HG03342 (cell line): ENCODE results near the gene HS3ST6.
"Not testable (repeated sequence)": the region's sequence is repeated elsewhere in the genome, so short reads cannot be mapped to it uniquely, and the experiment has no call there.

Experiments used
- ATAC-seq: cut with Tn5 transposase; IDR thresholded peaks from one replicate; pipeline ENCODE4 v1.9.1; 2021; ENCODE audit warnings: mild to moderate bottlenecking, moderate library complexity; ENCODE audit not compliant: unreplicated experiment

Gene HS3ST6

DNA sequence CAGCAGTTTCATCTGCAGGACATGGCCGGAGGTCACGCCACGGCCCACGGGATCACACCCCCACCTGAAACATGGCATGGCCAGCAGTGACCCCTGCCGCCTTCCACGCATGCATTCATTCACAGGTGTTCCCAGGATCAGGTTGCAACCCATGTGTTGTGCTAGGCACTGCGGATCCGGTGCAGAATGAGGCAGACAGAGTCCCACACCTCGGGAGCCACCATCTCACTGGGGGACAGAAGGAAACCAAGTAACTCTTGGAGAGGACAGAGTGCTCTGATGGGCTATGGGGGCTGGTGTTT is 29.1 kb upstream of the HS3ST6 start:
- no peak for ATAC-seq

DNA sequence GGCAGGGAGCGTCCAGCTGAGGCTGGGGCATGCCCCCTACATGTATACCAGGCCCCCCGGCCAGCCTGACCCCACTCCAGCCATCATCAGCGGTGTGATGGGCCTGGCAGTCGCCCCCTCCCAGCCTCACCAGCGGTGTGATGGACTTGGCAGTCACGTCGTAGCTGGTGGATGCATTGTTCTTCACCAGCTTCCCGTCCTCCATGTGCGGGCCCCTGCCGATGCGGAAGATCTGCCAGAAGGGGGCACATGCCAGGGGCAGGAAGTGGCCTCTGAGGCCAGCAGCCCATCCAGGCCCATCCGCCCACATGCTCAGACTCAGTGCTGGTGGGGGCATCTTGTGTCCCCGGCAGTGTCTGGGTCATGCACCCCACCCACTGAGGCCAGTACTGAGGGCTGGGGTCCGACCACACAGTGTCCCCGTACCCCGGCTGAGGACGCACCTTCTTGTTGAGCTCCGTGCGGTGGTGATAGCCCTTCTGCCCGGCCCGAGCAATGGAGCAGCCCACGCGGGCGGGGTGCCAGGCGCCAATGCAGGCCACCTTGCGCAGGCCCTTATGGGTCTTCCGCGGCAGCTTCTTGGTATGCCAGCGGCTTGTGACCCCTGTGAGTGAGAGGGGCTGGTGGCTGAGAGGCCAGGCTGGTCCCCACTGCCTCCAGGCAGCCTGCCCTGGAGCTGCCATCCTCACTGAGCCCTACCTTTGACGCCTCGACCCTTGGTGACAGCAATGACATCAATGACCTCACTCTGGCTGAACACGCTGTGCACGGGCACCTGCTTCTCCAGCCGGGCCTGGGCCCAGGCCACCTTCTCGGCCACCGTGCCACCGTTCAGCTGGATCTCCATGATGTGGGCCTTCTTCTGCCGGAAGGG is 28.5 kb upstream of the HS3ST6 start:
- no peak for ATAC-seq

DNA sequence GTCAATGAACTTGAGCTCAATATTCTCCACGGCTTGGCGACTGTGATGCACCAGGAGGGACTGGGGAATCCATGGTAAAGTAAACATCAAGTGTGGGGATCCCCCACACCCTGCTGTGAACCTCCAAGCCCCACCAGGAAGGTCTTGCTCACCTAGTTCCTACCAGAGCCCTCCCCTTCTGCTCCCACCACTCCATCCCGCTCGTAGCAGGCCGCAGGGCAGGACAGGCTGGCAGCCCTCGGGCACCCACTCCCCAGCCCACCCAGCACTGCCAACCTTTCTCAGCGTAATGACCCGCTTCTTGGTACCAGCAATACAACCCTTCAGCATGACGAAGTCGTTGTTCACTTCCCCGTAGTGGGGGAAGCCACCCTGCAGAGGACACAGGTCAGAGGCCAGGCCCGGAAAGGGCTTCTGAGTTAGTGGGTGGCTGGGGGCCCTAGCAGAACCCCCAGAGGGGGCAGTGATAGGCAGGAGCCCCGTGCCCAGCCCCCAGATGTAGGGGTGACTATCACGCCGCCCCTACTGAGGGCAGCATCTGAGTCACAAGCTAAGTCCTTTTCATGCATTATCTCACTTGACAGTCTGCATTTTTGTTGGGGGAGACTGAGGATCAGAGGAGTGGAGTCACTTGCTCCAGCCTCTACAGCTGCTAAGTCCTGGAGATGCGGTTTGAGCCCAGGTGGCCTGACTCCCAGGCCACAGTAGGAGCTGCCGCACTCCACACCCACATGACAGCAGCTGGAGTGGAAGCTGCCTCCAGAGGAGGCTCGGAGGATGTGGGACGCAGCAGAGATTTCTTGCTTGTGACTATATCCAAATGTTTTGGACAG is 27.6 kb upstream of the HS3ST6 start:
- no peak for ATAC-seq

- ATAC-seq = no peak
These were observed 26.5 kb upstream of the HS3ST6 start for GRCh38 chr16:1944612-1945199.

GRCh38 chr16:1942810-1943726 is 24.9 kb upstream of the HS3ST6 start, which contains the start of gene MSRB1:
TSS of gene MSRB1 (minus strand) at chr16:1943199. CDS start at chr16:1943156, 43 bp downstream.
- ATAC-seq = peak; percentile 89

- no peak for ATAC-seq
These were observed 24.0 kb upstream of the HS3ST6 start for GRCh38 chr16:1942047-1942809.

- no peak for ATAC-seq
These were observed 23.2 kb upstream of the HS3ST6 start for GRCh38 chr16:1941162-1942046.

- no peak for ATAC-seq
These were observed 22.3 kb upstream of the HS3ST6 start for GRCh38 chr16:1940273-1941161.

DNA sequence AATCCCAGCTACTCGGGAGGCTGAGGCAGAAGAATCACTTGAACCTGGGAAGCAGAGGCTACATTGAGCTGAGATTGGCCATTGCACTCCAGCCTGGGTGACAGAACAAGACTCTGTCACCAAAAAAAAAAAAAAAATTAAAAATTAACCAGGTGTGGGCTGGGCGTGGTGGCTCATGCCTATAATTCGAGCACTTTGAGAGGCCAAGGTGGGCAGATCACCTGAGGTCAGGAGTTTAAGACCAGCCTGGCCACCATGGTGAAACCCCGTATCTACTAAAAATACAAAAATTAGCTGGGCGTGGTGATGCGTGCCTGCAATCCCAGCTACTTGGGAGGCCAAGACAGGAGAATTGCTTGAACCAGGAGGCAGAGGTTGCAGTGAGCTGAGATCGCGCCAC is 21.6 kb upstream of the HS3ST6 start:
- ATAC-seq = not testable (repeated sequence)

- no peak for ATAC-seq
These were observed 20.7 kb upstream of the HS3ST6 start for GRCh38 chr16:1938910-1939309.

DNA sequence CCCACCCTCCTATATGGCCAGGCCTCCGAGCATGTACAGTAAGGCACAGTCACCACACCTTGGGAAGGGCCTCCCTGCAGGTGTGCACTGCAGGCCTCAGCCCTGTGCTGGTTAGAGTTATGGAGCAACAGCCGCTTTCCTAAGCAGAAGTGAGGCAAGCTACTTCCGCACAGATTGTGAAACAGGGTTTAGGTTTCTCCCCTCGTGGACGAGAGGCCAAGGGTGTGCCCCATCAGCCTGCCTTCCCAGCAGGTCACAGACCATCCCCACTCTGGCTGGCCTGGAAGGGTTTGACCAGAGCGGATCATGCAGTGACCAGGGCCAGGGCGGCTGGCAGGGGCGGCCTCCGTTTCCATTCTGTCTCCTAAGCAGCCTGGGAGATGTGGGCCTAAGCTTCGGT is 20.1 kb upstream of the HS3ST6 start:
- no peak for ATAC-seq

GRCh38 chr16:1936945-1937479 is 18.8 kb upstream of the HS3ST6 start:
- ATAC-seq = no peak

DNA sequence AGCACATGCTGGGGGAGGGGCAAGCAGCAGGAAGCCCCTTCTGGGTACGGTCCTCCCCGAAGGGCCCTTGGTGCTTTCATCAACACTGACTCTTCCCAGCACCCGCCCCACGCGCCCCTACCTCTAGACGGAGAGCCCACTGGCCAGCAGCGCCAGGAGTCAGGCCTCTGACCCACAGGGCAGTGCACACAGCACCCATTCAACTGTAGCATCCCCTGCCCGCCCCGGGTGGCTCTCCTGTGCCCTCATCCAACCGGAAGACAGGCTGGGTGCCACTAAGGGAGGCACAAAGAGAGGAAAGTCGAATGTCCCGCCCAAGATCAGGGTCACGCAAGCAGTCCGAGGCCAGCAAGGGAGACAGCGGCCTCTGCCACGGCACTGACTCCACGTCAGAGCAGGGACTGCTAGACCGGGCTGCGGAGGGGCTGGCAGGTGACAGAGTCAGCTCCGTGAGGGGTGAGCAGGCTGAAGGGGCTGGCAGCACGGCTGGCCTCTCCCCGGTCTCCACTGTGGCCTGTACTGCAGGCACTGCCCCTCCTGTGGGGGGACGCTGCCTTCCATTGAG is 15.0 kb upstream of the HS3ST6 start:
- ATAC-seq = no peak

GRCh38 chr16:1932050-1933028 is 14.1 kb upstream of the HS3ST6 start:
- no peak for ATAC-seq

DNA sequence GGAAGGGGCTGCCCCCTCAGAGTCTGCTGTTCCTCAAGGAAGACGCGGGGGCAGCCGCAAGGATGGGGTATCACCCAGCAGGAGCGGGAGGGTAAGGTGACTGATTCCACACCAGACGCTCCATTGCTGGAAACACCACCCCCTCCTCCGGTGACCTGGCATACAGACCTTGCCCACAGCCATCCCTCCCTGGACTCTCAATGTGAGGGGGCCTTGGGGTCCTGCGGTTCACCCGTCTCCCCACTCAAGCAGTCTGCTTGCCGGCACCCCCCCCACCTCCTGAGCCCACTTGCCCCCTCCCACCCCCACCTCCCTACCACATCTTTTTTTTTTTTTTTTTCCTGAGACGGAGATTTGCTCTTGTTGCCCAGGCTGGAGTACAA is 12.1 kb upstream of the HS3ST6 start:
- ATAC-seq = no peak
